C4-2B (cell line): Measurements from ENCODE around the gene AIPL1.

Experiments used
- H3K27ac ChIP-seq: fragments of 450-650 bp; 2 replicates; pipeline ENCODE4 v1.5.1; 2017
- CTCF ChIP-seq: fragments of 450-650 bp; conservative IDR thresholded peaks from 2 replicates; pipeline ENCODE4 v1.5.1; 2017; ENCODE audit warnings: mild to moderate bottlenecking
- ZFX ChIP-seq: fragments of 450-650 bp; IDR thresholded peaks from 2 replicates; pipeline ENCODE4 v1.6.1; 2017

AIPL1 gene

GRCh38 chr17:6374271-6374691 lies 60.6 kb downstream of the AIPL1 start:
- no peak overlapping the region for H3K27ac ChIP-seq
- TF ChIP-seq ZFX, result no peak
- no peak for TF ChIP-seq CTCF
